HL-60 (cell line): ENCODE results near the gene XPR1.

Source experiments
- POLR2AphosphoS5 ChIP-seq: IDR thresholded peaks from 2 replicates; pipeline ENCODE4 v1.6.1; 2012; ENCODE audit warnings: low read depth
- TF ChIP-seq, protein P1 (sequence below): IDR thresholded peaks from one replicate; pipeline ENCODE4 v1.5.1; 2011; ENCODE audit warnings: low read length, control low read depth, inconsistent platforms; ENCODE audit not compliant: insufficient read depth

- TF ChIP-seq, protein P1, sequence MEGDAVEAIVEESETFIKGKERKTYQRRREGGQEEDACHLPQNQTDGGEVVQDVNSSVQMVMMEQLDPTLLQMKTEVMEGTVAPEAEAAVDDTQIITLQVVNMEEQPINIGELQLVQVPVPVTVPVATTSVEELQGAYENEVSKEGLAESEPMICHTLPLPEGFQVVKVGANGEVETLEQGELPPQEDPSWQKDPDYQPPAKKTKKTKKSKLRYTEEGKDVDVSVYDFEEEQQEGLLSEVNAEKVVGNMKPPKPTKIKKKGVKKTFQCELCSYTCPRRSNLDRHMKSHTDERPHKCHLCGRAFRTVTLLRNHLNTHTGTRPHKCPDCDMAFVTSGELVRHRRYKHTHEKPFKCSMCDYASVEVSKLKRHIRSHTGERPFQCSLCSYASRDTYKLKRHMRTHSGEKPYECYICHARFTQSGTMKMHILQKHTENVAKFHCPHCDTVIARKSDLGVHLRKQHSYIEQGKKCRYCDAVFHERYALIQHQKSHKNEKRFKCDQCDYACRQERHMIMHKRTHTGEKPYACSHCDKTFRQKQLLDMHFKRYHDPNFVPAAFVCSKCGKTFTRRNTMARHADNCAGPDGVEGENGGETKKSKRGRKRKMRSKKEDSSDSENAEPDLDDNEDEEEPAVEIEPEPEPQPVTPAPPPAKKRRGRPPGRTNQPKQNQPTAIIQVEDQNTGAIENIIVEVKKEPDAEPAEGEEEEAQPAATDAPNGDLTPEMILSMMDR, result no peak
- TF ChIP-seq POLR2AphosphoS5, result no peak
These were observed 288.4 kb downstream of the XPR1 start for GRCh38 chr1:180920193-180920592.
